ENCODE results near the gene NUPR1.

DNA sequence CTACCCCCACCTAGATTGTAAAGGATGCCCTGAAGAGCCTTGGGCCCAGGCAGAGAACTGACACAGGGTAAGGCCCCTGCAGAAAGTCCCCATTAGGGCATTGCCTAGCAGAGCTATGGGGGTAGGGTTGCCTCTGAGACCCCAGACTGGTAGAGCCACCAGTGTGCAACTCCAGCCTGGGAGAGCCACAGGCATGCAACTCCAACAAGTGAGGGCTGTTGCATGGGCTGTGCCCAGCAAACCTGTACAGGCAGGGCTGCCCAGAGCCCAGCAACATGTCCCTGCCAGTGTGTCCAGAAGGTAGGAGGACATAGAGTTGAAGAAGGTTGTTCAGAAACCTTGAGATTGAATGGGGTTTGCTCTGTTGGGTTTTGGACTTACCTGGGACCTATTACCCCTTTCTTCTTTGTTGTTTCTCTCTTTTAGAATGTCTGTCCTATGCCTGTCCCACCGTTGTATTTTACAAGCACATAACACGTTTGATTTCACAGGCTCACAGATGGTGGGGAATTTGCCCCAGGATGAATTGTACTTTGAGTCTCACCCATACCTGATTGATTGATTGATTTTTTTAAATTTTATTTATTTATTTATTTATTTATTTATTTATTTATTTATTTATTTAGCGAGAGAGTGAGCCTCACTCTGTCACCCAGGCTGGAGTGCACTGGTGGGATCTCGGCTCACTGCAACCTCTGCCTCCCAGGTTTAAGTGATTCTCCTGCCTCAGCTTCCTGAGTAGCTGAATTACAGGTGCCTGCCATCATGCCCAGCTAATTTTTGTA lies 31.4 kb upstream of the NUPR1 start:
- TF ChIP-seq, protein P1, sequence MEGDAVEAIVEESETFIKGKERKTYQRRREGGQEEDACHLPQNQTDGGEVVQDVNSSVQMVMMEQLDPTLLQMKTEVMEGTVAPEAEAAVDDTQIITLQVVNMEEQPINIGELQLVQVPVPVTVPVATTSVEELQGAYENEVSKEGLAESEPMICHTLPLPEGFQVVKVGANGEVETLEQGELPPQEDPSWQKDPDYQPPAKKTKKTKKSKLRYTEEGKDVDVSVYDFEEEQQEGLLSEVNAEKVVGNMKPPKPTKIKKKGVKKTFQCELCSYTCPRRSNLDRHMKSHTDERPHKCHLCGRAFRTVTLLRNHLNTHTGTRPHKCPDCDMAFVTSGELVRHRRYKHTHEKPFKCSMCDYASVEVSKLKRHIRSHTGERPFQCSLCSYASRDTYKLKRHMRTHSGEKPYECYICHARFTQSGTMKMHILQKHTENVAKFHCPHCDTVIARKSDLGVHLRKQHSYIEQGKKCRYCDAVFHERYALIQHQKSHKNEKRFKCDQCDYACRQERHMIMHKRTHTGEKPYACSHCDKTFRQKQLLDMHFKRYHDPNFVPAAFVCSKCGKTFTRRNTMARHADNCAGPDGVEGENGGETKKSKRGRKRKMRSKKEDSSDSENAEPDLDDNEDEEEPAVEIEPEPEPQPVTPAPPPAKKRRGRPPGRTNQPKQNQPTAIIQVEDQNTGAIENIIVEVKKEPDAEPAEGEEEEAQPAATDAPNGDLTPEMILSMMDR (IDR thresholded peaks at IDR 0.05 in 4 of 5, conservative IDR thresholded peaks at IDR 0.05 in 1 of 5): no peak
- no peak for TF ChIP-seq POLR2A (IDR thresholded peaks at IDR 0.05)
